ENCODE data around the gene AXIN1.

DNA sequence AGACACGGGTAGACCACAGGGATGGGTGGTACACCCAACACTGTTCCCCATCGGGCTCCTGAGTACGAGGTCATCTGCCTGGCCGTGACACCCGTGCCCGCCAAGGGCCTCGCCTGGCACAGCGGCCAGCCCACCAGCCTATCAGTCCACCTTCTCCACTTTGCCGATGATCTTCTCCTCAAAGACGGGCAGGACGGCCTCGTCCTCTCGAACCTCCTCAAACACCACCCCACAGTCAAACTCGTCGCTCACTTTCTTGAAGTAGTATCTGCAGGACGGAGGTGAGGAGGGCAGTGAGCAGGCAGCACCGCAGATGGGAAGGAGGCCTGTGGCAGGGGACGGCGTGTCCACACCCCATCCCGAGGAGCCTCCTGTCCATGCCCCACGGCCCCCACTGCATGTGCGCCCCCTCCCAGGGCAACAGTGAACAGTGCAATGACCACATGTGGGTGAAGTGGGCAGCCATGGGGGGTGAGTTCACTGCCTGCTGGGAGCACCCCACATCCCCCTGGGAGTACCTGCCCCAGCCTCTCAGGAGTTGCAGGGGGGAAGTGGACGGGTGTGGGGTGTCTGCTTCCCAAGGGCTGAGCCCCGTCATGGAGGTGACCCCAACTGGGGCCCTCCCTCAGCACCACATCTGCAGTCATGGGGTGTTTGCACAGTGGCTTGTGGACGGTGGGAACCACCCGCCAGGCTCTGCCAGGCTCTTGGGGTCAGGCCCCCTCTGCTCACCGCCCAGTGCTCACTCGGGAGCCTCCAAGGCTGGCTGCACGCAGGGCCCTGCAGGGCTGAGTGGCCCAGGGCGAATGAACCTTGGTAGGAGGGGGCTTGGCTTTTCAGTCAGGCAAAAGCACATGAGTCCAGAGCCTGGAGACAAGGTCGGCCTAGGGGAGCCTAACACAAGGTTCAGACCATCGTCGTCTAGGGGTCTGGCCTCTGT lies 64.3 kb downstream of the AXIN1 start:
- TF ChIP-seq, protein P1, sequence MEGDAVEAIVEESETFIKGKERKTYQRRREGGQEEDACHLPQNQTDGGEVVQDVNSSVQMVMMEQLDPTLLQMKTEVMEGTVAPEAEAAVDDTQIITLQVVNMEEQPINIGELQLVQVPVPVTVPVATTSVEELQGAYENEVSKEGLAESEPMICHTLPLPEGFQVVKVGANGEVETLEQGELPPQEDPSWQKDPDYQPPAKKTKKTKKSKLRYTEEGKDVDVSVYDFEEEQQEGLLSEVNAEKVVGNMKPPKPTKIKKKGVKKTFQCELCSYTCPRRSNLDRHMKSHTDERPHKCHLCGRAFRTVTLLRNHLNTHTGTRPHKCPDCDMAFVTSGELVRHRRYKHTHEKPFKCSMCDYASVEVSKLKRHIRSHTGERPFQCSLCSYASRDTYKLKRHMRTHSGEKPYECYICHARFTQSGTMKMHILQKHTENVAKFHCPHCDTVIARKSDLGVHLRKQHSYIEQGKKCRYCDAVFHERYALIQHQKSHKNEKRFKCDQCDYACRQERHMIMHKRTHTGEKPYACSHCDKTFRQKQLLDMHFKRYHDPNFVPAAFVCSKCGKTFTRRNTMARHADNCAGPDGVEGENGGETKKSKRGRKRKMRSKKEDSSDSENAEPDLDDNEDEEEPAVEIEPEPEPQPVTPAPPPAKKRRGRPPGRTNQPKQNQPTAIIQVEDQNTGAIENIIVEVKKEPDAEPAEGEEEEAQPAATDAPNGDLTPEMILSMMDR (conservative IDR thresholded peaks at IDR 0.05; ENCODE audit: low read depth, low read length) = no peak
- TF ChIP-seq EZH2 (IDR thresholded peaks at IDR 0.05; ENCODE audit: borderline replicate concordance, low read depth, low read length, poor library complexity, severe bottlenecking) = no peak
